SJCRH30 (cell line): ENCODE measurements around the gene PSMD4. TPM values are rescaled to one million over a fixed set of nuclear protein-coding genes. Genes with fewer than 3 reads are reported as not detected.
"Not testable (repeated sequence)": the region's sequence is repeated elsewhere in the genome, so short reads cannot be mapped to it uniquely, and the experiment has no call there.

Source experiments
- DNase-seq, 2 experiments: peaks; one replicate each; pipeline ENCODE4 v3.0.0-alpha.2; 2015 to 2020
- H3K27ac ChIP-seq: fragments of 250-450 bp; sonication (Bioruptor Pico); 2 replicates; pipeline ENCODE4 v1.5.1; 2020; ENCODE audit warnings: mild to moderate bottlenecking, moderate library complexity
- H3K27me3 ChIP-seq: fragments of 250-450 bp; sonication (Bioruptor Pico); 2 replicates; pipeline ENCODE4 v1.5.1; 2020; ENCODE audit warnings: mild to moderate bottlenecking, moderate library complexity
- H3K36me3 ChIP-seq: fragments of 250-450 bp; sonication (Bioruptor Pico); 2 replicates; pipeline ENCODE4 v1.5.1; 2020; ENCODE audit warnings: mild to moderate bottlenecking, moderate library complexity
- H3K4me1 ChIP-seq: fragments of 250-450 bp; sonication (Bioruptor Pico); 2 replicates; pipeline ENCODE4 v1.5.1; 2020; ENCODE audit warnings: mild to moderate bottlenecking, moderate library complexity
- H3K4me3 ChIP-seq: fragments of 250-450 bp; sonication (Bioruptor Pico); 2 replicates; pipeline ENCODE4 v1.5.1; 2020; ENCODE audit warnings: mild to moderate bottlenecking, moderate library complexity
- H3K9me3 ChIP-seq: fragments of 250-450 bp; sonication (Bioruptor Pico); replicated peaks from 2 replicates; pipeline ENCODE4 v1.5.1; 2020; ENCODE audit warnings: mild to moderate bottlenecking, moderate library complexity
- total RNA-seq: library from RNA; depleted of rRNA; stranded (reverse); fragments of >200 nt; shearing (Covaris generic); gene quantifications from 2 replicates; pipeline ENCODE4 v1.2.3, GENCODE V29; 2014

Gene PSMD4
- total RNA-seq, 1 experiment from 2014 or later = 132 TPM

- no peaks in the 10 kb centered on the region for H3K27me3 ChIP-seq
- no peak overlapping the region for H3K4me3 ChIP-seq
- H3K9me3 ChIP-seq = no peaks in the 10 kb centered on the region
- no peaks in the 10 kb centered on the region for H3K4me1 ChIP-seq
- H3K36me3 ChIP-seq = peaks cover 21% of the 10 kb centered on the region
- no peak overlapping the region for H3K27ac ChIP-seq
- peak; percentile 56 to 75 for DNase-seq
Measured at GRCh38 chr1:151251656-151252470, 2.7 kb upstream of the PSMD4 start.

- Histone ChIP-seq H3K27ac (peak overlapping the region; percentile 80), H3K4me1 (no peaks in the 10 kb centered on the region), H3K9me3 (no peaks in the 10 kb centered on the region), H3K36me3 (peaks cover 8% of the 10 kb centered on the region; the same call in 1 of the 2 replicates), H3K4me3 (peak overlapping the region; percentile 82), H3K27me3 (no peaks in the 10 kb centered on the region)
- DNase-seq = no peak
Measured at GRCh38 chr1:151255381-151255780, 847 bp downstream of the PSMD4 start.

DNA sequence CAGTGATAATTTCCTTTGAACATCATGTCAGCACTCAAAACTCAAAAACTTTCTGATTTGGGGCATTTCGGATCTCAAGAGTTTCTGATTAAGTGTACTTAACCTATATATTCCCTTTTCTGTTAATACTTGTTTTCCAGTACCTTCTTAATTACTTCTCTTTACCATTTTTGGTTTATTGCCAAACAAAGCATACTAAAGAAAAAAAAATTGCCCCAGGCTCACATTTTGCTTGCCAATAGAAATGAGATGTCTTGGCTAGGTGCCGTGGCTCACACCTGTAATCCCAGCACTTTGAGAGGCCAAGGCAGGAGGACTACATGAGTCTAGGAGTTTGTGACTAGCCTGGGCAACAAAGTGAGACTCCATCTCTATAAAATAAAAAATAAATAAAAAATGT is 4.8 kb downstream of the PSMD4 start:
- peaks cover 5% of the 10 kb centered on the region; the same call in 1 of the 2 replicates for H3K36me3 ChIP-seq
- no peaks in the 10 kb centered on the region for H3K9me3 ChIP-seq
- no peaks in the 10 kb centered on the region for H3K4me1 ChIP-seq
- no peak for DNase-seq
- H3K27me3 ChIP-seq = no peaks in the 10 kb centered on the region
- H3K4me3 ChIP-seq = no peak overlapping the region
- H3K27ac ChIP-seq = no peak overlapping the region

GRCh38 chr1:151265446-151266236 is 11.1 kb downstream of the PSMD4 start:
- no peak overlapping the region for H3K27ac ChIP-seq
- H3K27me3 ChIP-seq = no peaks in the 10 kb centered on the region
- no peaks in the 10 kb centered on the region for H3K9me3 ChIP-seq
- no peak for DNase-seq
- H3K4me3 ChIP-seq = no peak overlapping the region
- no peaks in the 10 kb centered on the region for H3K4me1 ChIP-seq
- peaks cover 23% of the 10 kb centered on the region for H3K36me3 ChIP-seq

- no peak overlapping the region for H3K27ac ChIP-seq
- H3K4me1 ChIP-seq = no peaks in the 10 kb centered on the region
- DNase-seq = no peak
- H3K36me3 ChIP-seq = peaks cover 23% of the 10 kb centered on the region
- H3K4me3 ChIP-seq = no peak overlapping the region
- no peaks in the 10 kb centered on the region for H3K27me3 ChIP-seq
- no peaks in the 10 kb centered on the region for H3K9me3 ChIP-seq
Measured at GRCh38 chr1:151266315-151266714, 11.8 kb downstream of the PSMD4 start.

GRCh38 chr1:151266821-151267220 is 12.3 kb downstream of the PSMD4 start:
- no peaks in the 10 kb centered on the region for H3K4me1 ChIP-seq
- DNase-seq = no peak
- H3K4me3 ChIP-seq = no peak overlapping the region
- no peak overlapping the region for H3K27ac ChIP-seq
- peaks cover 23% of the 10 kb centered on the region for H3K36me3 ChIP-seq
- H3K27me3 ChIP-seq = no peaks in the 10 kb centered on the region
- no peaks in the 10 kb centered on the region for H3K9me3 ChIP-seq

GRCh38 chr1:151267760-151268159 is 13.2 kb downstream of the PSMD4 start:
- no peak overlapping the region for H3K27ac ChIP-seq
- H3K27me3 ChIP-seq = no peaks in the 10 kb centered on the region
- H3K9me3 ChIP-seq = no peaks in the 10 kb centered on the region
- DNase-seq = no peak
- H3K4me3 ChIP-seq = no peak overlapping the region
- no peaks in the 10 kb centered on the region for H3K4me1 ChIP-seq
- H3K36me3 ChIP-seq = peaks cover 21% of the 10 kb centered on the region

DNA sequence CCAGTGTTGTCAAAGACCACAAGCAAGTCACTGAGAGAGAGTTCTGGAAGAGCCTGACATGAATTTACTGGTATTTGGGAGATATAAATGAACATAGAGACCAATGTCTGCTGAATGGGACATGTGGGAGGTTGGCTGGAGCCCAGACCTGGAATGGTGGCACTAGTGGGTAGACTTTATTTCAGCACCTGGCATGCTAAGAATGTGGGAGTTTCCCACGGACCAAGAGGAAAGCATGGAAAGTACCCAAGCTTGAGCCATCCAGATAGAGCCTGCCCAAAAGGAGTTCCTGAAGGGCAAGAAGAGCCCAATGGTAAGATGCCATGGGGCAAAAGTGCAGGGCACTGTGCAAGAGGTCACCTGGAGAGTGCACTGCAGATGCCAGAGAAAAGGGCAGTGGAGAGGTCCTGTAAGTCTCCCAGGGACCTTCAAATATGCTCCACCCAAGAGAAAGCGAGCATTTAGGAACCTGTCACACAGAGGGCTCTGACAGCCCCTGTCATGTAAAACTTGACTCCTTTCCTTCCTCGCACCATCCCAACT is 19.5 kb downstream of the PSMD4 start:
- Histone ChIP-seq H3K36me3 (peaks cover 3% of the 10 kb centered on the region), H3K4me3 (no peak overlapping the region), H3K9me3 (no peaks in the 10 kb centered on the region), H3K27me3 (no peaks in the 10 kb centered on the region), H3K4me1 (no peaks in the 10 kb centered on the region), H3K27ac (no peak overlapping the region)
- no peak for DNase-seq

DNA sequence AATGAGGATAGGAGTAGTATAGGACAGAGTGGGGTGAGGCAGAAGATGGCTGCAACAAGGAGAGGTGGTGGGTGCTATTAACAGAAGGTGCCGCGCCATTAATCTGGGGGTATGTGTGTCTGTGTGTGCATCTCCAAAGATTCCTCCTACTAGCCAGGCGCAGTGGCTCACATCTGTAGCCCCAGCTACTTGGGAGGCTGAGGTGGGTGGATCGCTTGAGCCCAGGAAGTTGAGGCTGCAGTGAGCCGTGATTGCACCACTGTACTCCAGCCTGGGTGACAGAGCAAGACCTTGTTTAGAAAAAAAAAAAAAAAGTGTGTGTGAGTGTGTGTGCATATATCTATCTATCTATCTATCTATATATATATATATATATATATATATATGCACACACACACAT is 20.8 kb downstream of the PSMD4 start:
- H3K27me3 ChIP-seq, H3K4me3 ChIP-seq, H3K4me1 ChIP-seq, H3K27ac ChIP-seq, H3K36me3 ChIP-seq, H3K9me3 ChIP-seq, DNase-seq: not testable (repeated sequence)

GRCh38 chr1:151277249-151277648 is 22.7 kb downstream of the PSMD4 start:
- DNase-seq = no peak
- no peaks in the 10 kb centered on the region for H3K4me1 ChIP-seq
- no peaks in the 10 kb centered on the region for H3K9me3 ChIP-seq
- H3K27me3 ChIP-seq = no peaks in the 10 kb centered on the region
- no peak overlapping the region for H3K4me3 ChIP-seq
- H3K27ac ChIP-seq = no peak overlapping the region
- H3K36me3 ChIP-seq = no peaks in the 10 kb centered on the region

DNA sequence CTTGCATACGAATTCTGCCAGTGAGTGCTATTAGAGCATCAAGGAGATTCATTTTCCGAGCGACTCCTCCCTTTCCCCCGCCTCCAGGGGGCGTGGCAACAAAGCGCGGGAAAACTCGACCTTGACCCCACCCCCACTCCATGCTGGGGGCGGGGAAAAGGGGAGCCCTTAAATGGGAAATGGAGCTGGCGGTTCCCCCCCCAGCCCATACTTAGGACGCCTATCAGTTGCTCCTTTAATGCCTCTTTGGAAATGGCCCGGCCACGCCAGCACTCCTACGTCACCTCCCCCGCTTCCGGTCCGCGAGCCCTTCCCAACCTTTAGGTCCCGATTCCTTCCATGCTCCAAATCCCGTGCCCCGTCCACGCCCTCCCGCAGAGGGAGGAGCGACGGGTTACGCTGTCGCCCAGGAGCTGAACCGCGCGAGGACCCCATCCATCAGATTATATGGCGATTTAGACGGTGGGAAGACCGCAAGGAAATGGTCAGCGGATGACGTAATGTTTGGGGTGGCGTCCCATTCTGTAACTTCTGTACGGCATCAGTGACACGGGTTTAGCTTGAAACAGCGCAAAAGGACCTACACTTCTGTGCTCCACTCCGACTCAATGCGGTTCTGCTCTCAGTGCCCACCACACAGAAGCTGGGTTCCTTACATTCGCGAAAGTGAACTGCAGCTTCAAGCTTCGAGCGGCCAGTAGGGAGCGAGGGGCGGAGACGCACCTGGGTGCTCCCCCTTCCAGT is 26.9 kb downstream of the PSMD4 start:
- no peaks in the 10 kb centered on the region for H3K4me1 ChIP-seq
- H3K9me3 ChIP-seq = no peaks in the 10 kb centered on the region
- peak overlapping the region; percentile 68 for H3K4me3 ChIP-seq
- peak; percentile 94 to 97 for DNase-seq
- peak overlapping the region; percentile 92 for H3K27ac ChIP-seq
- no peaks in the 10 kb centered on the region for H3K27me3 ChIP-seq
- 0 out of 2 replicates have a peak, but pooled peaks cover 6% of the 10 kb centered on the region for H3K36me3 ChIP-seq

DNA sequence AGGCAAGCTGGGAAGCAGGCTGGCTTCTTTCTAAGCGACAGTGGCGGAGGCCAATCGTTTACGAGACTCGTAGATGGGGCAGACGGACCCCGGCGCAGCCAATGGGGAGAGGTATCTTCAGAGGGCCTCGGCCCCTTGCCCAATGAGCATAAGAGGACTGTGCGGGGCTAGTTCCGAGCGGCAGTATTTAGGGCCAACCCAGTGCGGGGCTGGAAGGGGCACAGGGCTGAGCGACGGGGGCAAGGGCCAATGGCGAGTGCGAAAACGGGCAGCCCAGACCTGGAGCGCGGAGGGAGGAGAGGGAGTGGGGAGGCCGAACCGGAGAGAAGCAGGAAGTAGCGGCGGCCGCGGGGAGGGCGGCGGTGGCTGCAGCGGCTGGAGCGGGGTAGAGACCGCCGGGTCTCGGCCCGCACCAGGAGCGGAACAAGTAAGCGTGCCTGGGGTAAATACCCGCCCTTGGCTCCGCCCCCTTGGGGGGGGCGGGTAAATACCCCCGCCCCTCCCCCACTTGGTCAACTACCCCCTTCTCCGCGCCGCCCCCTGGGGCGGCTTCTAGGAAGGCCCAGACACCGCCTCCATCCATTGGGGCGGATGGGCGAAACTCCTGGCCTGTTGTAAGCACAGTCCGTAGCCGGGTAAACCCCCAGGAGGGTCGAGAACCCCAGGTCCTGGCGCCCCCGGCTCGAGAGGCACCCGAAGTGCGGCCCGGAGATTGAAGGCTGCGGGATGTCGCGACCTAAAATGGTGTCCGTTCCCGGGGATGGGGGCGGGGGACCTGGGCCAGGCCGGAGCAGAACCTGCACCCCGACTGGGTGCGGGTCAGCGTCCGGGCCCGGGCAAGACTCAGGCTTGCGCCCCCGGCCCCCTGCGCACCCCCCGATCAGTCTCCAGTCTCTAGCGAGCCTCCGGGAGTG is 27.7 kb downstream of the PSMD4 start, which contains the start of gene ZNF687:
ZNF687 (plus strand) TSS at position 331 of the 914 bp plus-strand sequence. CDS start 3,993 bp downstream, outside the sequence.
- peak within 1 kb of the TSS; percentile 92 for H3K27ac ChIP-seq
- peak within 1 kb of the TSS; percentile 68 for H3K4me3 ChIP-seq
- H3K27me3 ChIP-seq = no peaks in the 10 kb centered on the region
- DNase-seq = peak; percentile 100
- no peaks in the 10 kb centered on the region for H3K4me1 ChIP-seq
- peaks cover 6% of the 10 kb centered on the region; the same call in 1 of the 2 replicates for H3K36me3 ChIP-seq
- no peaks in the 10 kb centered on the region for H3K9me3 ChIP-seq

DNA sequence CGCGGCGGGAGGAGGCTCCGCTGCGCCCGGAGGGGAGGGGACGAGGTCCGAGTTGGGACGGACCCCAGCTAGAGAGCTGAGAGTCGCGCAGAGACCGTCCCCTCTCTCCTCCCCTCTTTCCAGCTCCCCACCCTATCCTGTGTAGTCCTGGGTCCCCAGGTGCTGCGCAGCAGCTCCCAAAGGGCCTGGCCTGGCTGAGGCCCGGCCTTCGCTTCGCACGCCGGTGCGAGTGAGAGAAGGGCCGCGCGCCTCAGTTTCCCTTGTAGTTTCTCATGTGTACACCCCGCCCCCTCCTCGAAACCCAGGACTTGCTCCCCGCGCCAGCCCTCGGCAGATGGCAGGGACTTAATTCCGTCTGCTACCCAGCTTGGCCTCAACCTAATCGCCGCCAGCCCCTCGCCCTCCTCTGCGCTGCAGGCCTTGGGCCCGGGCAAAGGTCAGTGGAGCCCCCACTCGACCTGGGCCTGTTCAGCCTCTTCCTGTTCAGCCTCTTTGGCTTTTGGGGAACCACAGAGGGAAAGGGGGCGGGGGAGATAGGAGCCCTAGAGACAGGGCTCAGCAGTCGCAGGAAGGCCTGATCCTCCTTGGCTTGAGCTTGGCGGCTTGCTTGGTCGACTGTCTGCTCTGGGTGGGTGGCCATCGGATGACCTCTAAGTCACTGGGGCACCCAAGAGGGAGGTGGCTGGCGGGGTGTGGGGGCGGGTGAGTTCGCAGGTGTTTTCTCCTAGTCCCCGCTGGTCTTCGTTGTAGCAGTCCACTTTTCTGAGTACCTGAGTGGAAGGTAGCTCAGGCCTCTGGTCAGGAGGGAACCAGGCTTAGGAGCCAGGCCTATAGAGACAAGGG is 28.6 kb downstream of the PSMD4 start:
- DNase-seq = peak; percentile 30 to 50
- H3K4me3 ChIP-seq = peak overlapping the region; percentile 68

More for the DNA sequence above, 28.6 kb downstream of the PSMD4 start:
- Histone ChIP-seq H3K4me1 (no peaks in the 10 kb centered on the region), H3K9me3 (no peaks in the 10 kb centered on the region), H3K36me3 (peaks cover 10% of the 10 kb centered on the region; the same call in 1 of the 2 replicates), H3K27me3 (no peaks in the 10 kb centered on the region), H3K27ac (peak overlapping the region; percentile 92)
